GM12891 (cell line): ENCODE data around the gene MECR.

ENCODE experiments used
- DNase-seq: peaks from one replicate; pipeline ENCODE4 v3.0.0; 2011; ENCODE audit warnings: low spot score; ENCODE audit not compliant: insufficient read length
- FAIRE-seq: peaks from 2 replicates; lab custom pipeline; 2011; peaks lifted over from hg19 to GRCh38; lab: Jason Lieb, UNC
- PAX5 ChIP-seq: IDR thresholded peaks from 2 replicates; pipeline ENCODE4 v1.6.1; 2011; ENCODE audit warnings: low read length, moderate library complexity, mild to moderate bottlenecking; ENCODE audit not compliant: insufficient read depth, severe bottlenecking
- POLR2A ChIP-seq: IDR thresholded peaks from 2 replicates; pipeline ENCODE4 v1.6.1; 2011; ENCODE audit warnings: low read depth, low read length, control low read depth
- POLR2AphosphoS5 ChIP-seq: IDR thresholded peaks from 2 replicates; pipeline ENCODE4 v1.6.1; 2011; ENCODE audit warnings: low read depth, low read length, control low read depth
- POU2F2 ChIP-seq: IDR thresholded peaks from 2 replicates; pipeline ENCODE4 v1.6.1; 2011; ENCODE audit warnings: low read depth, mild to moderate bottlenecking, control low read depth, low read length, moderate library complexity
- SPI1 ChIP-seq: IDR thresholded peaks from 2 replicates; pipeline ENCODE4 v1.6.1; 2011; ENCODE audit warnings: low read depth, low read length, control low read depth
- TAF1 ChIP-seq: IDR thresholded peaks from 2 replicates; pipeline ENCODE4 v1.6.1; 2011; ENCODE audit warnings: low read depth, low read length, control low read depth

MECR gene

GRCh38 chr1:29256394-29256793 lies 25.7 kb upstream of the MECR start:
- FAIRE-seq (no peak), DNase-seq (no peak)
- TF ChIP-seq POU2F2 (no peak), POLR2AphosphoS5 (no peak), POLR2A (no peak), SPI1 (no peak), TAF1 (no peak), PAX5 (no peak)

GRCh38 chr1:29255134-29255666 lies 24.5 kb upstream of the MECR start:
- TF ChIP-seq POU2F2 = no peak
- no peak for TF ChIP-seq SPI1
- no peak for TF ChIP-seq PAX5
- TF ChIP-seq TAF1 = no peak
- no peak for TF ChIP-seq POLR2A
- no peak for TF ChIP-seq POLR2AphosphoS5
- no peak for FAIRE-seq
- no peak for DNase-seq

- no peak for FAIRE-seq
- DNase-seq = no peak
- no peak for TF ChIP-seq POU2F2
Measured at GRCh38 chr1:29254346-29254745, 23.6 kb upstream of the MECR start.

- no peak for DNase-seq
- FAIRE-seq = no peak
- TF ChIP-seq SPI1 (no peak), PAX5 (no peak), TAF1 (no peak), POLR2A (no peak), POU2F2 (no peak), POLR2AphosphoS5 (no peak)
Measured at GRCh38 chr1:29253180-29253579, 22.4 kb upstream of the MECR start.

GRCh38 chr1:29251164-29252124 lies 20.7 kb upstream of the MECR start:
- no peak for DNase-seq
- TF ChIP-seq SPI1 = no peak
- no peak for FAIRE-seq

GRCh38 chr1:29249951-29250581 lies 19.3 kb upstream of the MECR start:
- FAIRE-seq (no peak), DNase-seq (no peak)
- TF ChIP-seq PAX5 = no peak
- TF ChIP-seq POLR2A = no peak
- no peak for TF ChIP-seq SPI1
- TF ChIP-seq POU2F2 = no peak
- TF ChIP-seq POLR2AphosphoS5 = no peak
- no peak for TF ChIP-seq TAF1

GRCh38 chr1:29249170-29249691 lies 18.5 kb upstream of the MECR start:
- DNase-seq = no peak
- no peak for FAIRE-seq
- no peak for TF ChIP-seq POLR2AphosphoS5
- no peak for TF ChIP-seq TAF1
- no peak for TF ChIP-seq SPI1
- TF ChIP-seq POU2F2 = no peak
- TF ChIP-seq PAX5 = no peak
- TF ChIP-seq POLR2A = no peak

GRCh38 chr1:29248409-29248808 lies 17.7 kb upstream of the MECR start:
- DNase-seq (no peak), FAIRE-seq (no peak)
- no peak for TF ChIP-seq SPI1
- TF ChIP-seq POLR2AphosphoS5 = no peak
- no peak for TF ChIP-seq POLR2A
- TF ChIP-seq POU2F2 = no peak
- TF ChIP-seq PAX5 = no peak
- TF ChIP-seq TAF1 = no peak

- no peak for DNase-seq
- TF ChIP-seq POLR2A (no peak), POLR2AphosphoS5 (no peak), POU2F2 (no peak)
- FAIRE-seq = no peak
Measured at GRCh38 chr1:29247571-29248273, 17.0 kb upstream of the MECR start.

- FAIRE-seq (no peak), DNase-seq (no peak)
- TF ChIP-seq POU2F2 (no peak), POLR2AphosphoS5 (no peak), SPI1 (no peak), PAX5 (no peak), POLR2A (no peak), TAF1 (no peak)
Measured at GRCh38 chr1:29247044-29247443, 16.3 kb upstream of the MECR start.
